Adrenal gland (tissue), 12 donors: Measurements from ENCODE around the gene SAMD4A. TPM values are rescaled to one million over a fixed set of nuclear protein-coding genes. Genes with fewer than 3 reads are reported as not detected.

Experiments
- DNase-seq, 7 donors: peaks; one replicate each; pipeline ENCODE4 v3.0.0-alpha.2; 2019 to 2020
- H3K27ac ChIP-seq, 5 donors: fragments of 200-600 bp; sonication (generic) in 4 of 5; 1 replicate in 3 of 5; 2 replicates in 2 of 5; pipeline versions ENCODE4 v1.5.1 to v1.8.0; 2016 to 2020; ENCODE audit warnings: mild to moderate bottlenecking in 1 of 5
- H3K27me3 ChIP-seq: fragments of 200-600 bp; 2 replicates; pipeline ENCODE4 v1.8.0; 2021
- H3K36me3 ChIP-seq, 2 donors: fragments of 200-600 bp; replicated peaks in 1 of 2; 1 replicate in 1 of 2; 2 replicates in 1 of 2; pipeline versions ENCODE4 v1.5.1 to v1.8.0; 2018 to 2022
- H3K4me1 ChIP-seq, 2 donors: fragments of 200-600 bp; replicated peaks in 1 of 2; 1 replicate in 1 of 2; 2 replicates in 1 of 2; pipeline versions ENCODE4 v1.5.1 to v1.8.0; 2018 to 2021
- H3K4me3 ChIP-seq, 4 donors: fragments of 200-600 bp; sonication (generic) in 3 of 4; one replicate each; pipeline ENCODE4 v1.5.1; 2016 to 2018
- H3K9me3 ChIP-seq, 3 donors: fragments of 200-600 bp; sonication (generic) in 1 of 3; replicated peaks in 1 of 3; 1 replicate in 2 of 3; 2 replicates in 1 of 3; pipeline versions ENCODE4 v1.5.1 to v1.8.0; 2016 to 2021
- CTCF ChIP-seq, 6 experiments: fragments of 450-650 bp in 4 of 6; fragments of 200-600 bp in 2 of 6; sonication (generic) in 1 of 6; IDR thresholded peaks; 1 replicate in 5 of 6; 2 replicates in 1 of 6; pipeline versions ENCODE4 v1.5.1 to v1.8.0; 2016 to 2021; ENCODE audit warnings: antibody characterized with exemption in 6 of 6, mild to moderate bottlenecking in 2 of 6, moderate library complexity in 1 of 6
- POLR2A ChIP-seq, 2 donors: fragments of 450-650 bp; IDR thresholded peaks; one replicate each; pipeline ENCODE4 v1.6.1; 2017; ENCODE audit warnings: antibody characterized with exemption in 2 of 2, mild to moderate bottlenecking in 2 of 2, moderate library complexity in 1 of 2
- WGBS, 4 donors: extraction: QIAGEN DNeasy Blood & Tissue Kit in 2 of 4; methylation state at CpG; one replicate each; pipeline versions ENCODE4 v1.1.5 to v1.1.7; 2013 to 2017; 5-methylcytosine and 5-hydroxymethylcytosine counted together
- intact Hi-C, 2 donors: fragments of 100-400 bp; cut with DNase I; formaldehyde crosslinking; loops; one replicate each; pipeline versions ENCODE4 v1.14.1 to v1.15.0; 2022 to 2023
- polyA plus RNA-seq, 3 donors: library from polyadenylated mRNA; stranded (reverse); fragments of 200-250 nt in 2 of 3; fragments of 350-450 nt in 1 of 3; fragmentation: Illumina TruSeq in 1 of 3; extraction: RNeasy Lipid Tissue Mini Kit (QIAGEN cat#74804) in 1 of 3; gene quantifications; one replicate each; pipeline ENCODE4 v1.2.3, GENCODE V29; 2013 to 2014
- total RNA-seq, 9 donors: library from RNA; depleted of rRNA in 4 of 9; stranded (reverse); fragments of >200 nt in 4 of 9; fragments of 120-200 nt in 1 of 9; fragmentation: NEBNext Ultra II Directional in 1 of 9; extraction: Animal tissue kit (Norgen Biotek cat#: 25700) in 1 of 9; gene quantifications; one replicate each; pipeline versions ENCODE4 v1.1.0 to v1.2.4, GENCODE V29; 2013 to 2023
- donor health status: healthy with polysubstance abuse.
- donor health status: Bipolar disorder and iron deficiency.
- donor health status: DM: yes; HTN: yes; CAD: no.
- donor health status: DM: no; HTN: no; CAD: no.
- donor health status: DM: no; HTN: no; CAD: no.
- donor health status: DM: yes; HTN: yes; CAD: no.

Gene SAMD4A
- total and polyA plus RNA-seq, 12 donors, result 2.2 to 13.2 (median 8.3) TPM

- WGBS, 4 donors, result 73 to 92% (median 83%) methylated on average over 1 of the region's 1 CpG
- Histone ChIP-seq H3K4me3 (no peak overlapping the region), H3K36me3 (peaks cover 0 to 4% of the 10 kb centered on the region in 2 donors), H3K27me3 (no peaks in the 10 kb centered on the region), H3K9me3 (no peaks in the 10 kb centered on the region), H3K27ac (no peak overlapping the region), H3K4me1 (peaks cover 0 to 13% of the 10 kb centered on the region in 2 donors)
- TF ChIP-seq CTCF (IDR thresholded peaks at IDR 0.05) (no peak), POLR2A (IDR thresholded peaks at IDR 0.05) (no peak)
- intact Hi-C loops, result loop anchor here in 1 of 2 donors (10.0 kb wide), 1 partner anchor 76 kb away; no protein-coding TSS in a partner anchor
- peak in 2 of 7 donors; percentile 37 to 46 for DNase-seq
Observed at GRCh38 chr14:54698966-54699530, 132.1 kb downstream of the SAMD4A start.

GRCh38 chr14:54699735-54700134 lies 132.8 kb downstream of the SAMD4A start:
- no peak overlapping the region for H3K27ac ChIP-seq
- peaks cover 0 to 13% of the 10 kb centered on the region in 2 donors for H3K4me1 ChIP-seq
- no peak overlapping the region for H3K4me3 ChIP-seq
- peaks cover 0 to 4% of the 10 kb centered on the region in 2 donors for H3K36me3 ChIP-seq
- H3K27me3 ChIP-seq, result no peaks in the 10 kb centered on the region
- 87 to 93% (median 91%) methylated on average over 3 of the region's 3 CpGs for WGBS, 4 donors
- no peak for DNase-seq
- TF ChIP-seq POLR2A (IDR thresholded peaks at IDR 0.05), result no peak
- no peak for TF ChIP-seq CTCF (IDR thresholded peaks at IDR 0.05)
- H3K9me3 ChIP-seq, result no peaks in the 10 kb centered on the region
- intact Hi-C loops, result loop anchor here in 1 of 2 donors (10.0 kb wide), 1 partner anchor 75 kb away; no protein-coding TSS in a partner anchor

- DNase-seq, result no peak
- peaks cover 0 to 4% of the 10 kb centered on the region in 2 donors for H3K36me3 ChIP-seq
- no peak overlapping the region for H3K27ac ChIP-seq
- H3K9me3 ChIP-seq, result no peaks in the 10 kb centered on the region
- 51 to 93% (median 76%) methylated on average over 2 of the region's 2 CpGs for WGBS, 4 donors
- TF ChIP-seq CTCF (IDR thresholded peaks at IDR 0.05) (no peak), POLR2A (IDR thresholded peaks at IDR 0.05) (no peak)
- no peaks in the 10 kb centered on the region for H3K27me3 ChIP-seq
- H3K4me1 ChIP-seq, result peaks cover 0 to 13% of the 10 kb centered on the region in 2 donors
- intact Hi-C loops, result no loop called here
- H3K4me3 ChIP-seq, result no peak overlapping the region
Observed at GRCh38 chr14:54700717-54701116, 133.8 kb downstream of the SAMD4A start.

- Histone ChIP-seq H3K36me3 (peaks cover 0 to 4% of the 10 kb centered on the region in 2 donors), H3K4me3 (no peak overlapping the region), H3K9me3 (no peaks in the 10 kb centered on the region), H3K27me3 (no peaks in the 10 kb centered on the region), H3K27ac (no peak overlapping the region), H3K4me1 (peaks cover 0 to 13% of the 10 kb centered on the region in 2 donors)
- intact Hi-C loops, result no loop called here
- DNase-seq, result no peak
- WGBS, 4 donors, result 92 to 95% (median 93%) methylated on average over 11 to 12 of the region's 12 CpGs
- TF ChIP-seq POLR2A (IDR thresholded peaks at IDR 0.05), result no peak
- TF ChIP-seq CTCF (IDR thresholded peaks at IDR 0.05), result no peak
Observed at GRCh38 chr14:54702014-54702491, 135.1 kb downstream of the SAMD4A start.
